GM23338 (cell line): ENCODE data around the gene BCL7C.

Experiments
- CREB1 ChIP-seq: fragments of 250-450 bp; sonication (Bioruptor Pico); IDR thresholded peaks from 2 replicates; pipeline ENCODE4 v1.5.0; 2020; ENCODE audit warnings: low read depth, mild to moderate bottlenecking, moderate library complexity
- EZH2 ChIP-seq: fragments of 200-600 bp; sonication (generic); IDR thresholded peaks from one replicate; pipeline ENCODE4 v1.8.0; 2017; ENCODE audit warnings: antibody characterized with exemption, mild to moderate bottlenecking, low read depth; ENCODE audit not compliant: unreplicated experiment
- EZH2phosphoT487 ChIP-seq: fragments of 200-600 bp; sonication (generic); IDR thresholded peaks from one replicate; pipeline ENCODE4 v1.8.1; 2018; ENCODE audit warnings: antibody characterized with exemption; ENCODE audit not compliant: unreplicated experiment
- JUNB ChIP-seq: IDR thresholded peaks from one replicate; pipeline ENCODE4 v1.6.1; 2016; ENCODE audit warnings: antibody characterized with exemption; ENCODE audit not compliant: unreplicated experiment
- NANOG ChIP-seq: IDR thresholded peaks from 2 replicates; pipeline ENCODE4 v1.6.1; 2016; ENCODE audit warnings: antibody characterized with exemption, borderline replicate concordance
- POLR2AphosphoS5 ChIP-seq: IDR thresholded peaks from 2 replicates; pipeline ENCODE4 v1.6.1; 2016; ENCODE audit warnings: antibody characterized with exemption, low read depth
- STAT1 ChIP-seq: IDR thresholded peaks from one replicate; pipeline ENCODE4 v1.6.1; 2016; ENCODE audit warnings: antibody characterized with exemption; ENCODE audit not compliant: unreplicated experiment
- ZNF114 ChIP-seq: fragments of 250-450 bp; sonication (Bioruptor Pico); IDR thresholded peaks from 2 replicates; pipeline ENCODE4 v1.5.0; 2020; ENCODE audit warnings: mild to moderate bottlenecking, moderate library complexity
- ZNF331 ChIP-seq: fragments of 250-450 bp; sonication (Bioruptor Pico); IDR thresholded peaks from 2 replicates; pipeline ENCODE4 v1.5.0; 2020; ENCODE audit warnings: low read depth, mild to moderate bottlenecking, moderate library complexity
- TF ChIP-seq, protein P1 (sequence below), 2 experiments: fragments of 200-600 bp in 1 of 2; sonication (generic) in 1 of 2; conservative IDR thresholded peaks; 2 replicates each; pipeline versions ENCODE4 v1.5.1 to v1.6.1; 2016 to 2017; ENCODE audit warnings: antibody characterized with exemption in 2 of 2, low read depth in 2 of 2, mild to moderate bottlenecking in 2 of 2, moderate library complexity in 1 of 2
- TF ChIP-seq, protein P2 (sequence below): IDR thresholded peaks from one replicate; pipeline ENCODE4 v1.6.1; 2018; ENCODE audit warnings: antibody characterized with exemption; ENCODE audit not compliant: unreplicated experiment
- TF ChIP-seq, protein P3 (sequence below): fragments of 250-450 bp; sonication (Bioruptor Pico); IDR thresholded peaks from 2 replicates; pipeline ENCODE4 v1.5.0; 2020; ENCODE audit warnings: mild to moderate bottlenecking, moderate library complexity
- TF ChIP-seq, protein P4 (sequence below): IDR thresholded peaks from 2 replicates; pipeline ENCODE4 v1.6.1; 2016; ENCODE audit warnings: antibody characterized with exemption

DNA sequence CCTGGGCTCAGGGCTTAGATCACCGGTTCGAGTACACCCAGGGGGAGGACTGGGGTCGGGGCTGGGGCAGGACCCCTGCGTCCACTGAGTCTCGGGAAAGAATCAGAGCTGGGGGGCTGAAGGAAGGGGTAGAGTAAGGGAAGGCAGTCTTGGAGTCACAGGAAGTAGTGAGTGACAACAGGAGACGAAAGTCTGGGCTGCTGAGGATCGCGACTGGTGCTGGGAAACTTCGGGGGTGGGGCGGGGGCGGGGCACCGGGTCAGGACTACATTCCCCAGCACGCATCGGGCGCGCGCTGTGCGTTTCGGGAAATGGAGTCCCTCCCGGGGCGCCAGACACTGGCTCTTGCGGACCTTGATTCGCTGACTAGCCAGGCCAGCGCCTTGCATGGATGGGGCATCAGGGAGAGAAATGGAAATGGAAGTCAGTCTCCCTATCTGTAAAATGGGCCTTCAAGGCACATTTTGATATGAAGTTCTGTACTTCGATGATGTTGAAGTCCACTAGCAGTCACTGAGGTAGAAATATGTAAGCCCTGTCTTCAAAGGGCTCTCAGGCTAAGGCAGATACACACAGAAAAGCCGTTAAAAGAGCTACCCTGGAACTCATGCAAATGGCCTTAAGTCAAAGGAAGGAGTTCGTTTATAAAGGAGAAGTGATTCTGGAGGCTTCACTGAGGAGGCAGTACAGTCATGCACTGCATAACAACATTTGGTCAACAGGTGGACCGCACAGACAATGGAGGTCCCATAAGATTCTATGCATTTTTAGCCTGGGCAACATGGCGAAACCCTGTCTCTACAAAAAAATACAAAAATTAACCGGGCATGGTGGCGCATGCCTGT is 3.2 kb upstream of the BCL7C start:
- TF ChIP-seq, protein P1, sequence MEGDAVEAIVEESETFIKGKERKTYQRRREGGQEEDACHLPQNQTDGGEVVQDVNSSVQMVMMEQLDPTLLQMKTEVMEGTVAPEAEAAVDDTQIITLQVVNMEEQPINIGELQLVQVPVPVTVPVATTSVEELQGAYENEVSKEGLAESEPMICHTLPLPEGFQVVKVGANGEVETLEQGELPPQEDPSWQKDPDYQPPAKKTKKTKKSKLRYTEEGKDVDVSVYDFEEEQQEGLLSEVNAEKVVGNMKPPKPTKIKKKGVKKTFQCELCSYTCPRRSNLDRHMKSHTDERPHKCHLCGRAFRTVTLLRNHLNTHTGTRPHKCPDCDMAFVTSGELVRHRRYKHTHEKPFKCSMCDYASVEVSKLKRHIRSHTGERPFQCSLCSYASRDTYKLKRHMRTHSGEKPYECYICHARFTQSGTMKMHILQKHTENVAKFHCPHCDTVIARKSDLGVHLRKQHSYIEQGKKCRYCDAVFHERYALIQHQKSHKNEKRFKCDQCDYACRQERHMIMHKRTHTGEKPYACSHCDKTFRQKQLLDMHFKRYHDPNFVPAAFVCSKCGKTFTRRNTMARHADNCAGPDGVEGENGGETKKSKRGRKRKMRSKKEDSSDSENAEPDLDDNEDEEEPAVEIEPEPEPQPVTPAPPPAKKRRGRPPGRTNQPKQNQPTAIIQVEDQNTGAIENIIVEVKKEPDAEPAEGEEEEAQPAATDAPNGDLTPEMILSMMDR (conservative IDR thresholded peaks at IDR 0.05; ENCODE audit: low read depth in 2 of 2) = no peak
- peak; percentile 38; the same call in 1 of the 2 replicates for TF ChIP-seq POLR2AphosphoS5
- peak; percentile 36; the same call in 1 of the 2 replicates for TF ChIP-seq CREB1 (CRISPR knock-in tag)
- no peak for TF ChIP-seq EZH2
- no peak for TF ChIP-seq ZNF114 (CRISPR knock-in tag)
- no peak for TF ChIP-seq JUNB
- TF ChIP-seq, protein P2, sequence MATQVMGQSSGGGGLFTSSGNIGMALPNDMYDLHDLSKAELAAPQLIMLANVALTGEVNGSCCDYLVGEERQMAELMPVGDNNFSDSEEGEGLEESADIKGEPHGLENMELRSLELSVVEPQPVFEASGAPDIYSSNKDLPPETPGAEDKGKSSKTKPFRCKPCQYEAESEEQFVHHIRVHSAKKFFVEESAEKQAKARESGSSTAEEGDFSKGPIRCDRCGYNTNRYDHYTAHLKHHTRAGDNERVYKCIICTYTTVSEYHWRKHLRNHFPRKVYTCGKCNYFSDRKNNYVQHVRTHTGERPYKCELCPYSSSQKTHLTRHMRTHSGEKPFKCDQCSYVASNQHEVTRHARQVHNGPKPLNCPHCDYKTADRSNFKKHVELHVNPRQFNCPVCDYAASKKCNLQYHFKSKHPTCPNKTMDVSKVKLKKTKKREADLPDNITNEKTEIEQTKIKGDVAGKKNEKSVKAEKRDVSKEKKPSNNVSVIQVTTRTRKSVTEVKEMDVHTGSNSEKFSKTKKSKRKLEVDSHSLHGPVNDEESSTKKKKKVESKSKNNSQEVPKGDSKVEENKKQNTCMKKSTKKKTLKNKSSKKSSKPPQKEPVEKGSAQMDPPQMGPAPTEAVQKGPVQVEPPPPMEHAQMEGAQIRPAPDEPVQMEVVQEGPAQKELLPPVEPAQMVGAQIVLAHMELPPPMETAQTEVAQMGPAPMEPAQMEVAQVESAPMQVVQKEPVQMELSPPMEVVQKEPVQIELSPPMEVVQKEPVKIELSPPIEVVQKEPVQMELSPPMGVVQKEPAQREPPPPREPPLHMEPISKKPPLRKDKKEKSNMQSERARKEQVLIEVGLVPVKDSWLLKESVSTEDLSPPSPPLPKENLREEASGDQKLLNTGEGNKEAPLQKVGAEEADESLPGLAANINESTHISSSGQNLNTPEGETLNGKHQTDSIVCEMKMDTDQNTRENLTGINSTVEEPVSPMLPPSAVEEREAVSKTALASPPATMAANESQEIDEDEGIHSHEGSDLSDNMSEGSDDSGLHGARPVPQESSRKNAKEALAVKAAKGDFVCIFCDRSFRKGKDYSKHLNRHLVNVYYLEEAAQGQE = no peak
- no peak for TF ChIP-seq EZH2phosphoT487
- no peak for TF ChIP-seq ZNF331 (CRISPR knock-in tag)
- TF ChIP-seq, protein P3, sequence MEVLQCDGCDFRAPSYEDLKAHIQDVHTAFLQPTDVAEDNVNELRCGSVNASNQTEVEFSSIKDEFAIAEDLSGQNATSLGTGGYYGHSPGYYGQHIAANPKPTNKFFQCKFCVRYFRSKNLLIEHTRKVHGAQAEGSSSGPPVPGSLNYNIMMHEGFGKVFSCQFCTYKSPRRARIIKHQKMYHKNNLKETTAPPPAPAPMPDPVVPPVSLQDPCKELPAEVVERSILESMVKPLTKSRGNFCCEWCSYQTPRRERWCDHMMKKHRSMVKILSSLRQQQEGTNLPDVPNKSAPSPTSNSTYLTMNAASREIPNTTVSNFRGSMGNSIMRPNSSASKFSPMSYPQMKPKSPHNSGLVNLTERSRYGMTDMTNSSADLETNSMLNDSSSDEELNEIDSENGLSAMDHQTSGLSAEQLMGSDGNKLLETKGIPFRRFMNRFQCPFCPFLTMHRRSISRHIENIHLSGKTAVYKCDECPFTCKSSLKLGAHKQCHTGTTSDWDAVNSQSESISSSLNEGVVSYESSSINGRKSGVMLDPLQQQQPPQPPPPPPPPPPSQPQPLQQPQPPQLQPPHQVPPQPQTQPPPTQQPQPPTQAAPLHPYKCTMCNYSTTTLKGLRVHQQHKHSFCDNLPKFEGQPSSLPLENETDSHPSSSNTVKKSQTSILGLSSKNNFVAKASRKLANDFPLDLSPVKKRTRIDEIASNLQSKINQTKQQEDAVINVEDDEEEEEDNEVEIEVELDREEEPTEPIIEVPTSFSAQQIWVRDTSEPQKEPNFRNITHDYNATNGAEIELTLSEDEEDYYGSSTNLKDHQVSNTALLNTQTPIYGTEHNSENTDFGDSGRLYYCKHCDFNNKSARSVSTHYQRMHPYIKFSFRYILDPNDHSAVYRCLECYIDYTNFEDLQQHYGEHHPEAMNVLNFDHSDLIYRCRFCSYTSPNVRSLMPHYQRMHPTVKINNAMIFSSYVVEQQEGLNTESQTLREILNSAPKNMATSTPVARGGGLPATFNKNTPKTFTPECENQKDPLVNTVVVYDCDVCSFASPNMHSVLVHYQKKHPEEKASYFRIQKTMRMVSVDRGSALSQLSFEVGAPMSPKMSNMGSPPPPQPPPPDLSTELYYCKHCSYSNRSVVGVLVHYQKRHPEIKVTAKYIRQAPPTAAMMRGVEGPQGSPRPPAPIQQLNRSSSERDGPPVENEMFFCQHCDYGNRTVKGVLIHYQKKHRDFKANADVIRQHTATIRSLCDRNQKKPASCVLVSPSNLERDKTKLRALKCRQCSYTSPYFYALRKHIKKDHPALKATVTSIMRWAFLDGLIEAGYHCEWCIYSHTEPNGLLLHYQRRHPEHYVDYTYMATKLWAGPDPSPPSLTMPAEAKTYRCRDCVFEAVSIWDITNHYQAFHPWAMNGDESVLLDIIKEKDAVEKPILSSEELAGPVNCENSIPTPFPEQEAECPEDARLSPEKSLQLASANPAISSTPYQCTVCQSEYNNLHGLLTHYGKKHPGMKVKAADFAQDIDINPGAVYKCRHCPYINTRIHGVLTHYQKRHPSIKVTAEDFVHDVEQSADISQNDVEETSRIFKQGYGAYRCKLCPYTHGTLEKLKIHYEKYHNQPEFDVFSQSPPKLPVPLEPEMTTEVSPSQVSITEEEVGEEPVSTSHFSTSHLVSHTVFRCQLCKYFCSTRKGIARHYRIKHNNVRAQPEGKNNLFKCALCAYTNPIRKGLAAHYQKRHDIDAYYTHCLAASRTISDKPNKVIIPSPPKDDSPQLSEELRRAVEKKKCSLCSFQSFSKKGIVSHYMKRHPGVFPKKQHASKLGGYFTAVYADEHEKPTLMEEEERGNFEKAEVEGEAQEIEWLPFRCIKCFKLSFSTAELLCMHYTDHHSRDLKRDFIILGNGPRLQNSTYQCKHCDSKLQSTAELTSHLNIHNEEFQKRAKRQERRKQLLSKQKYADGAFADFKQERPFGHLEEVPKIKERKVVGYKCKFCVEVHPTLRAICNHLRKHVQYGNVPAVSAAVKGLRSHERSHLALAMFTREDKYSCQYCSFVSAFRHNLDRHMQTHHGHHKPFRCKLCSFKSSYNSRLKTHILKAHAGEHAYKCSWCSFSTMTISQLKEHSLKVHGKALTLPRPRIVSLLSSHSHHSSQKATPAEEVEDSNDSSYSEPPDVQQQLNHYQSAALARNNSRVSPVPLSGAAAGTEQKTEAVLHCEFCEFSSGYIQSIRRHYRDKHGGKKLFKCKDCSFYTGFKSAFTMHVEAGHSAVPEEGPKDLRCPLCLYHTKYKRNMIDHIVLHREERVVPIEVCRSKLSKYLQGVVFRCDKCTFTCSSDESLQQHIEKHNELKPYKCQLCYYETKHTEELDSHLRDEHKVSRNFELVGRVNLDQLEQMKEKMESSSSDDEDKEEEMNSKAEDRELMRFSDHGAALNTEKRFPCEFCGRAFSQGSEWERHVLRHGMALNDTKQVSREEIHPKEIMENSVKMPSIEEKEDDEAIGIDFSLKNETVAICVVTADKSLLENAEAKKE (CRISPR knock-in tag) = no peak
- TF ChIP-seq, protein P4, sequence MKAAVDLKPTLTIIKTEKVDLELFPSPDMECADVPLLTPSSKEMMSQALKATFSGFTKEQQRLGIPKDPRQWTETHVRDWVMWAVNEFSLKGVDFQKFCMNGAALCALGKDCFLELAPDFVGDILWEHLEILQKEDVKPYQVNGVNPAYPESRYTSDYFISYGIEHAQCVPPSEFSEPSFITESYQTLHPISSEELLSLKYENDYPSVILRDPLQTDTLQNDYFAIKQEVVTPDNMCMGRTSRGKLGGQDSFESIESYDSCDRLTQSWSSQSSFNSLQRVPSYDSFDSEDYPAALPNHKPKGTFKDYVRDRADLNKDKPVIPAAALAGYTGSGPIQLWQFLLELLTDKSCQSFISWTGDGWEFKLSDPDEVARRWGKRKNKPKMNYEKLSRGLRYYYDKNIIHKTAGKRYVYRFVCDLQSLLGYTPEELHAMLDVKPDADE = peak; percentile 98
- TF ChIP-seq NANOG = no peak
- no peak for TF ChIP-seq STAT1
